Stimulated activated CD4-positive, alpha-beta T cell treated with anti-CD3 and anti-CD28 coated beads, Interleukin-4, amount 100 ng/mL, for 48 hours (primary cell): Measurements from ENCODE around the gene PVALB.
A peak's percentile ranks its signal among the peaks of the same experiment; 100 is the strongest.

Source experiments
- DNase-seq, 2 donors: peaks; one replicate each; pipeline ENCODE4 v3.0.0-alpha.2; 2020; ENCODE audit warnings: low read depth in 2 of 2

The PVALB gene, protein sequence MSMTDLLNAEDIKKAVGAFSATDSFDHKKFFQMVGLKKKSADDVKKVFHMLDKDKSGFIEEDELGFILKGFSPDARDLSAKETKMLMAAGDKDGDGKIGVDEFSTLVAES

DNA sequence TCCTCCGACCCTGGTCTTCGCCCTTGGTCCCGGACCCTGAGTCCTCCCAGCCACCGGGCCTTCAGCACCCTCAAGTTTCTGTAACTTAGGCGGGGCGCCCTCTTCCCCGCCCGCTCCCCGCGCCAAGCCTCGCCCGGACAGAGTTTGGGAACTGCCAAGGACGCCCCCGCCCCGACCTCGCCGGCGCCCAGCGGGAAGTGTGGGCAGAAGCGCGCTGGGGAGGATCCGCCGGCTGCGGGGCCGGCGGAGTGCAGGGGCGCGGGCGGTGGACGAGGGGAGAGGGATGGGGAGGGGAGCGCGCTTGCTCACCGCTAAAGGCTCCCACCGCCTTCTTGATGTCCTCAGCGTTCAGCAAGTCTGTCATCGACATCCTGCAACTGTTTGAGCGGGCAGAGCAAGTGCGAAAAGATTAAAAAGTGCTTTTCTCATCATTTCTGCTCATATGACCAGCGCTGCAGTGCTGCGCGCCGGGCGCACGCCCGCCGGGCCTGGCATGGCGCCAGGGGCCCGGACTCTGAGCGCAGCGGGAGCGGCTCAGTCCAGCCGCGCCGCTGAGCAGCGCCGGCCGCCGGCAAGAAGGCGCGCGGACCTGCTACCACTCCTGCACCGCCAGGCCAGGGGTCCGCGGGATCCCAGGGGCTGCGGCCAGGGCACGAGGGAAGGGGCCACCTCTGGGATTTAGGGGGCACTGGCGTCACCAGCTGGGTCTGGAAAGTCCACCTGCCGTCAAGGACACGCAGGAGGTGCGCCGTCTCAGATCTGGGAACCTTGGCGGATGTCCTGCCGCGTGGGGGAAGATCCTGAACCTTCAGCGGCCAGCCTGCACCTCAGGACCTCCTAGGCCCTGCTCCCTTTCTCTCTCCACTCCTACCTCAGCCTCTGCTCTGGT, at the start of gene PVALB:
PVALB (minus strand) TSS at position 400 of the 889 bp plus-strand sequence; CDS start at position 370, 30 bp downstream.
- DNase-seq, result no peak

DNA sequence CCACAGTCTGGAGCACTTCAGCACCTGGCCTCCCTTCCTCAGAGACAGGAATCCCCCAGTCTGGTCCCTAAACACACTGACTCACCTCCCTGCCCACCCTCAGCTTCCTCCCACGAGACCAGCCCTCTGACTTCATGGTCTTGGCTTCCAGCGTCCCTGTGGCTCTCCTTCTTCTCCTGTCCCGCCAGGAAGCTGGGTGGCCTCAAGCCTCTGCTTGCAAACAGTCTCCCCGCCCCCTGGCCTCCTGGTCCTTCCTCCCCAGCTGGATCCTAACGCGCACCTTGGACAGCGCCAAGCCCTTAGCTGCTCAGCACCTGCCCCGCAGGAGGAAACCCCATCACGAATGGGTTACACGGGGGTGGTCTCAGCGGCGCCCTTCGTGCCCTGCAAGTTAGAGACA, 48.5 kb upstream of the PVALB start:
- no peak for DNase-seq

DNA sequence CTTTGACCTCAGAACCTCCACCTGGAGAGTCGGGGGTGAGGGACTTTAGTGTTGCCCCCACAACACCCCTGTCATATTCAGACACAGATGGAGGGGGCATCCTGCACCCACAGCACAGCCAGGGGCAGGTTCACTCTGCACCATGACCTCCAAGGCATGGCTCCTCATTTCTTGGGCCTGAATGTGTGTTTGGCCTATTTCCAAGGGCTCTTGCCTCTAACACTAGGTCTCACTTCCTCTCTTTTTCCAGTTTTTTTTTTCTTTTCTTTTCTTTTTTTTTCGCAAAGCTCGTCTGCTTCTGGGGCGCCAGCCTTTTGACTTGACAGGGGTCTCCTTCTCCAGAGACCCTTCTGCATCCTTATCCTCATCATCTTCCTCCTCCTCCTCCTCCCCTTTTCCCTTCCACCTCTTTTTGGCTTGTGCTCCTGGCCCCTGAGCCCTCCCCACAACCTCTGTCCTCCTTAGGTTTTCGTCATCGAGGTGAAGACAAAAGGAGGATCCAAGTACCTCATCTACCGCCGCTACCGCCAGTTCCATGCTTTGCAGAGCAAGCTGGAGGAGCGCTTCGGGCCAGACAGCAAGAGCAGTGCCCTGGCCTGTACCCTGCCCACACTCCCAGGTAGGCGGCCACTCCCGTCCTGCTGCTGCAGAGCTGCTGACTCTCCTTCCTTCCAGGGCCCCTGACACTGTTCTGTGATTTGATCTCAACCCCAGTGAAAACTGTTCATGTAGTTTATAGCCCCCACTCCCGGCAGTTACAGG, 47.8 kb upstream of the PVALB start:
- DNase-seq, result no peak

DNA sequence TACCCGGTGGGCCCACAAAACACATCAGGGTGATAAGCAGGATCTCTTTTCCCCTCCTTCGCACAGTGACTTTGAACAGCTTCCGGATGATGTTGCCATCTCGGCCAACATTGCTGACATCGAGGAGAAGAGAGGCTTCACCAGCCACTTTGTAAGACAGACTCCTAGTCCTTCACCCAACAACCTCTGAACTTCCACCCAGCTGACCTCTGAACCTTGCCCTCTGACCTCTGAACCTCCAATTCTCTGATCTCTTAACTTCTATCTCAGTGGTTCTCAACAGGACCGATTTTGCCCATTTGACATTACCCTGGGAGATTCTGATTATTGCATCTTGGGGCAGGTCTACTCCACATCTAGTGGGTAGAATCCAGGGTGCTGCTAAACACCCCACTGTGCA, 47.1 kb upstream of the PVALB start:
- DNase-seq, result no peak

DNA sequence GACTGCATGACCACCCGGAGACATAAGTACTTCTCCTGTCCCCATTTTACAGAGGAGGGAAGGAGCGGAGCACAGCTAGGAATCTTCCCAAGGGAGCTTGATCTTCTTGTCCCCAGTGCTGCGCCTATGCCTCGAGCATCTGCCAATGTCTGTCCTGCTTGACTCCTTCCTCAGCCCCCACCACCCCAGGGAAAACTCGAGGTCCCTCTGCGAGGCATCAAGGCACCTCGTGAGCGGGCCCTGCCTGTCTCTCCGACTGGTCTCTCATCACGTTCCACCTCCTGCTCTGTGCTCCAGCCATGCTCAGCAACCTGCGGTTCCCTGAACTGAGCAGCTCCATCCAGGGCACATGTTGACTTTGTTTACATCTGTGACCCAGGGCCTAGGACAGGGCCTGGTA, 46.4 kb upstream of the PVALB start:
- DNase-seq, result no peak

DNA sequence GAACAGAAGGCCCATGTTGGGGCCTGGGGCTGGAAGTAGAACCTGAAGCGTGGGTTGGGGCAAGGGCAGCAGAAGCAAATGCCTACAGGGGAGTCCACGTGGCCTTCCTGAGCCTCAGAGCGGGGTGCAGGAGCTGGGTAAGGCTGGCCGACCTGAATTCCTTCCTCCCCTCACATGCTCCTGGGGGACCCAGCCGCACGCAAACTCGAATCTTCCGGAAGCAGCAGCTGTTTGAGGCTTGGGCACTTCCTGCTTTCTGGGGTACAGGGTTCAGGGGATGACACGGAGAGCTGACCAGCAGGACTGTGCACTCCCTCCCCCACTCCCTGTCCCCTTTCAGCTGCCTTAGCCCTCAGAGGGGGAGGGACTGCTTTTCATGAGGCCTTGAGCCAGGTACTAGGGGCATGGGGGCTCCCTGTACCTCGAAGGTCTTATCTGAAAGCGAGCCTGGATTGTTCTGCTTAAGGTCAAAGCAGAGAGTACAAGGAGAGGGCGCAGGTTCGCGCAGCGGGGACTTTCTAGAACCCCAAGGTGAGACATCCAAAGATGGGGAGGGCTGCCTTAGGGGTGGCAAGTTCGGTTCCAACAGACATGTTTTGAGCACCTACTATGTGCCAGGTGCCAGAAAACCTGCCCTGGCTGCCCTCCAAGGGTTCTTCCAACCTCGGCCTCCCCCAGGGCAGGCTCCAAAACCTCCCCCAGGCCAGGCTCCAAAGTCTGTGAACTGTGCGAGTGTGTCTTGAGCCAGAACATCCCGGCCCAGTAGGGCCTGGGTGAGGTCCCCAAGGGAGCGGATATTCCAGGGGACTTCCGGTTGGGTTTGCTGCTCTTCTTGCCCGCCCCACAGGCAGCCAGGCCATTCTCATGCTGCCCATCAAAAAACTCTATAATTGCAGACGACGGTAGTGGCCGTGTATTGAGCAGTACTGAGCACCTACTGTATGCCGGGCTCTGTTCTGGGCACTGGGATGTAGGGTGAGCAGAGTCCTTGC, 45.7 kb upstream of the PVALB start:
- no peak for DNase-seq

DNA sequence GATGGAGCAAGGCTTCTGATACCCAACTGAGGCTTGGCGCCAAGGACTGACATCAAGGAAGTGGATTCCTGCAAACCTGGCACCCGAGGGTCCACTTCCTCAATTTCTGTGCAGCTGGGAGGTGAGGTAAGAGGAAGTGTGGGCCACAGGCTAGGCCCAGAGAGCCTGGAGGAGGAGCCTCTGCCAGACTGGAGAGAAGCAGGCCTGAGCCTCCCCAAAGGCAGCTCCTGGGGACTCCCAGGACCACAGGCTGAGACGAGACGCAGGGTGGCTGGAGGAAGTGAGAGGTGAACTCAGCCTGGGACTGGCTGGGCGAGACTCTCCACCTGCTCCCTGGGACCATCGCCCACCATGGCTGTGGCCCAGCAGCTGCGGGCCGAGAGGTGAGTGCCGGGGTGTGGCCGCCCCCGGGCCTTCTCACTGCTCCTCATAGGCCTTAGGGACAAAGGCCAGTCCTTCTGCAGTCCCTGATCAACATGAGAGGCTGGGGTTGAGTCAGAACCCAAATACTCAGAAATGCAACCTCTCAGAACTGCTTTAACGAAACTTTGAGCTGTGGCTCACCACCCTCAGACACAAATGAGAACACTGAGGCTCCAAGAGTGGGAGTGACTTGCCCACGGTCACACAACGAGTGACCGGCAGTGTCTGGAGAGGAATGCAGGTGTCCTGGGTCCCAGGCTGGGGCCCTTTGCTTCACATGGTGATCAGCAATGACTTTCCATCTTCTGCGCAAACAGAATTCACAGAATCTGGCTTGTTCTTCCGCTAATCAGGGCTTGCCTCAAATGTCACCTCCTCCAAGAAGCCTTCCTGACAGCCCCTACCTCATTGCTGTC, 44.2 kb upstream of the PVALB start, which contains the start of gene NCF4:
NCF4 (plus strand) TSS at position 186 of the 839 bp plus-strand sequence; CDS start at position 352, 166 bp downstream.
- peak in 1 of 2 donors; percentile 32 for DNase-seq

DNA sequence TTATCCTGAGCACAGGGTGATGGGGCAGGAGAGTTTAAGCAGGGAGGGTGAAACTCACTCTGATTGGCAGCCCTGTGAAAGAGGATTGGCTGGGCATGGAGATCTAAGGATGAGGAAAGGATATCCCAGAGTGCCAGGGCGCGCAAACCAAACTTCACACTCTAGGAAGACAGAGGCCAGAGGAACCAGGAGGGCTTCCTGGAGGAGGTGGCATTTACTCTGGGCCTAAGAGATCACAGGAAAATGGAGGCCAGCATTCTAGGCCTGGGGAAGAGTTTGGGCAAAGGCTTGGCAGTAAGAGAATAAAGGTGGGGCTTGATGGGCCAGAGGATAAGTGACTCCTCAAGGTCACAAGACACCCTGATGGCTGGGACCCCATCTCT, 43.6 kb upstream of the PVALB start:
- no peak for DNase-seq

DNA sequence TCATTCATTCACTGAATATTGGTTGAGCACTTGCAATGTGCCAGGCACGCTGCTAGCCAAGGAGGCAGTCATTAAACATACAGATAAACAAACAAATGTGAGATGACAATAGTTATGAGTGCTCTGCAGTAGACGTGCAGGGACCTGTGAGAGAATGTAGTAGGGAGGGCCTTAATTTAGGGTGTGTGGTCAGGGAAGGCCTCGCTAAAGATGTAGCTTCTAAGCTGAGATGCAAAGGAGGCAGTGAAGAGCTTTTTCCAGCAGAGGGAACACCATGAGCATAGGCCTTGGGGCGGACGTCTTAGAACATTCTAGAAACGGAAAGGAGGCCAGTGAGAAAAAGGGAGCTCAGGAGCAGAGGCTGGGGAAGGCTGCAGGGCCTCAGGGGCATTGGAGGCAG, 43.2 kb upstream of the PVALB start:
- no peak for DNase-seq

DNA sequence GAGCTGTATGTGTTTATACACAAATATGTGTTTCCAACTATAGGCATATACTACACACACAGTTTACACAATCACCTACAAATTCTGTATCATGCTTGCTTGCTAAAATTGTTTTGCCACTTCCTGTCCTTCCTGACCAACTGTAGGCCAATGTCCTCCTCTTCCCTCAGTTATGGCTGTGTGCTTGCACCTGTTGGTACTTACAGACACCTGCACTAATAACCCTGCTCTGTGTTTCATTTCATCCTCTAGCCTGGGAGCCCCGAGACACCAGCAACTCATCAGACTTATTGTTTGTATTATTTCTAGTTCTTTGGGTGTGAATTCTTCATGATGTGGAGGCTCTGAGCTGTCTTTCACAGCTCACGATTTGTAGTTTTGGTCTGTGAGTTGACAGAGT, 42.1 kb upstream of the PVALB start:
- no peak for DNase-seq

DNA sequence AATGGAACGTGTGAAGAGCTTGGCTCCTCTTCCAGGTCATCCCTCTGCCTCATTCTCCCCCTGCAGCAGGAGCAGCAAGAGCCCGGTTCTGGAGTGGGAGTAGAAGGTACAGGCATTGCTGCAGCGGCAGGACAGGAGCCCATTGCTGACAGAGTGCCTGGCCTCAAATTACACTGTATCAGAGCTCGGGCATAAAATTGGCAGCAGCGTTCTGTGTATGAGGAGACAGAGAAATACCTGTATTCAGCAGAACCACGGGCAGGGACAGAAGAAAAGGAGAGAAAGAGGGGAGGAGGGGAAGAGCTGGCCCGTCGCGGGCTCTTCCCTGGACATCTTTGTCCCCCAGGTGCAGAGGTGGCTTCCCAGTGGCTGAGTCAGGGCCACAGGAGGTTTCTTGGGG, 41.3 kb upstream of the PVALB start:
- no peak for DNase-seq

DNA sequence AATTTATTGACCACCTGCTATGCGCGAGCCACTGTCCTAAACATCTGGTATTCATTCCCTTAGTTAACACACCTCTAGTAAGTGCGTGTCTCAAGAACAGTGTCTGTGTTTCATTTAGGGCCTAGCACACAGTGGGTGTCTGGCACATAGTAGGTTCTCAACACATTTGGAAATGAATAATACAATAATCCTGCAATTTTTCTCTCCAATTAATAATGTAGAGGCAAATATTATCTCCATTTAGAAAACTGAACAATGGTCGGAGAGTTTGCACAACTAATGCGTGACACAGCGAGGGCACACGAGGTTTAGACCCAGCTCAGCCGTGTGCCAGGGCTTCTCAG, 39.9 kb upstream of the PVALB start:
- DNase-seq, result no peak

DNA sequence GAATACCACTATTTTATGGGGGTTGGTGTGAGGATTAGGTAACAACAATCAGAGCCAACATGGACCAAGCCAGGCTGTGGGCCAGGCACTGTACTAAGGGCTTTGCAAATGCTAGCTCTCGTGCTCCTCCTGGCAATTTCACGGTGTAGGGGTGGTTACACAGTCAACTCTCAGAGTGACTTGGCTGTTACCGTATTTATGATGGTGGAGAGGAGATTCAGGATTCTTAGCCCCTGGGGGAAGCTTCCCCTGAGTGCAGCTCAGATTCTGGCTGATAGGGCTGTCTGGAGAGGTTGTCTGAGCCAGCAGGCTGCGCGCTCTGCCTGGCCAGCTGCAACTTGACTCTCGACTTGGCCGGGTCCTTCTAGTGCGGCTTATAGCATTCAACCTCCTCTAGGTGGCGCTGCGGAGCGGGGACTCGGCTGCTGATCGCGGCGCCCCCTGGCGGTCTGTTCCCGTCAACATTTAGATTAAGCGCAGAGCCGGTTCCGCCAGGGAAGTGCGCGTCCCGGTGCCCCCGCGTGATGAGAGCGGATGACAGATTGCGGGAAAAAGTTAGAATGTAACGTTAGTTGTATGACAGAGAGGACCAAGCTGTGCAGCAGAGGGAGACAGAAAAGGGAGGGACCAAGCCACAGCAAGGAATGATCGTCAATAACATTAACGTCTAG, 39.4 kb upstream of the PVALB start:
- peak; percentile 90 to 99 for DNase-seq

DNA sequence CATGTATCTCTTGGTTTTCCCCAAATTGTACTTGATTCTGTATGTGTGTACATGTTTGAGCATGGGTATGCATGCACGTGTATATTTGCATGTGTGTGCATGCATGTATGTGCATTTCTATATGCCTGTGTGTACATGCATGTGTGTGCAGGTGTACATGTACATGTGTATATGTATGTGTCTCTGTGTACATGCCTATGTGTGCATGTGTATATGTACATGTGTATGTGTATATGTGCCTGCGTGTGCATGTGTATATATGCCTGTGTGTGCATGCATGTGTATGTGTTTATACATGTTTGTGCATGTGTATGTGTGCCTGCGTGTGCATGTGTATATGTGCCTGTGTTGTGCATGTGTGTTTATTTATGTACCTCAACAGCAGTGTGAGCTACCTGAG, 38.6 kb upstream of the PVALB start:
- DNase-seq, result no peak

DNA sequence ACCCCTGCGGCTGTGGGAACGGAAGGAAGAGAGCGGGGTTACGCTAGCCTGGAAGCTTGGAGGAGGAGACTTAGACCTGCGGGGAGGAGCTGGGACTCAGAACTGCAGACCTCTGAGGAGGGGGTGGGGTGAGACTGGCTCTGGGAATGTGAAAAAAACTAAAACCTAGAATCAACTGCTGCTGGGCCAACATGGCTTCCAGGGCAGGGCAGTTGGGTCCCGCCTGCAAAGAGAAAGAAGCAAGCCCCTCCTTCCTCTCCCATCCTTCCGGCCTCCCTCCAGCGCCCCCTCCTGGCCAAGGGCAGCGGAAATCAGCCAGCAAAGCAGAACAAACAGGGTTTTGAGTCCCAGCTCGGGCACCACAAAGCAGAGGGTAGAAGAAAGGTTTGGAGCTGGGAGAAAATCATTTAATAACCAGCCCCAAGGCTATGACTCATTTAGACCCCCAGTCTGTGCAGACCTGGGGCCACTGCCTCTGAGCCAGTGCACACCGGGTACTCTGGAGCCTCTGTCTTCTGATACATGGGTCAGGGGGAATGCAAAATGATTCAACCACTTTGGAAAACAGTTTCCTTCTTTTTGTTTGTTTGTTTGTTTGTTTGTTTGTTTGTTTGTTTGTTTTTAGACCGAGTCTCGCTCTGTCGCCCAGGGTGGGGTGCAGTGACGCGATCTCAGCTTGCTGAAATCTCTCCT, 36.7 kb upstream of the PVALB start:
- peak; percentile 88 to 95 for DNase-seq

DNA sequence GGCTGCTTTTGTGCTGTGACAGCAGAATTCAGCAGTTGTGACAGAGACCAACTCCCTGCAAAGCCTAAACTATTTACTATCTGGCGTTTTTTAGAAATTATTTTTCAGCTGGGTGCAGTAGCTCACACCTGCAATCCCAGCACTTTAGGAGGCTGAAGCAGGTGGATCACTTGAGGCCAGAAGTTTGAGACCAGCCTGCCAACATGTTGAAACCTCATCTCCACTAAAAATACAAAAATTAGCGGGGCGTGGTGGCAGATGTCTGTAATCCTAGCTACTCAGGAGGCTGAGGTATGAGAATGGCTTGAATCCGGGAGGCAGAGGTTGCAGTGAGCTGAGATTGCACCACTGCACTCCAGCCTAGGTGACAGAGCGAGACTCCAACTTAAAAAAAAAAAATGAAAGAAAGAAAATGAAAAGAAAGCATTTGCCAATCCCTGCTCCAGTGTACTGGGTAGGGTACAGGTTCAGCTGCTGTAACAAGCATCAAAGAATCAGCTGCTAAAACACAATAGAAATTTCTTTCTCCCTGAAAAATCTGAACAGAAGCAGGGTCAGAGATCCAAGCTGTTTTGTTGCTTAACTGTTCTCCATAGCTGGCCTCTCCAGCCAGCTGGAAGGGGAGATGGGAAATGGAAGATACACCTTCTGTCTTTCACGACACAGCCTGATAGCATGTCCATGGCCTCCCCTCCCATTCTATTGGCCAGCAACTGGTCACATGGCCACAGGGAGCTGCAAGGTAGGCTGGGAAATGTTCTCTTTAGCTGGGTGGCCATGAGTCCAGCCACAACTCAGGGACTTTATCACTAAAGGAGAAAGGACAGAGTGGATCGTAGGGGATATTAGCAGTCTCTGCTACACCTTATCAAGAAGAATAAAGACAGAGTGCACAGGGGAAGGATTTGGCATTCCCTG, 35.5 kb upstream of the PVALB start:
- no peak for DNase-seq

DNA sequence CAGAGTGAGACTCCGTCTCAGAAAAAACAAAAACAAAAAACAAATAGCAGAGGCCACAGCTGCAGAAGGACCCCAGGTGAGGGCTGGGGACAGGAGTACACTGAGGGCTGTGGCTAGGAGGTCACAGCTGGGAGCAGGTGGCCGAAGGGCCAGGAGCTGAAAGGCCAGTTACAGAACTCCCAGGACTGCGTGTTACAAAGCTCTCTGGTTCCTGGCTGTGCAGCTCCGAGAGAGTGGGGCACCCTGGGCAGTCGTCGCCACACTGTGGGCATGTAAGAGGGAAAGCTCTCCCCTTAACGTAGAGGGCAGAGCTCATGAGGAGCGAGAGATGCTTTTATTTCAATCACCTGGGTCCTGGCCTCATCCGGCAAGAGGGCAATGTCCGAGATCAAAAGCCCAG, 33.8 kb upstream of the PVALB start:
- no peak for DNase-seq

DNA sequence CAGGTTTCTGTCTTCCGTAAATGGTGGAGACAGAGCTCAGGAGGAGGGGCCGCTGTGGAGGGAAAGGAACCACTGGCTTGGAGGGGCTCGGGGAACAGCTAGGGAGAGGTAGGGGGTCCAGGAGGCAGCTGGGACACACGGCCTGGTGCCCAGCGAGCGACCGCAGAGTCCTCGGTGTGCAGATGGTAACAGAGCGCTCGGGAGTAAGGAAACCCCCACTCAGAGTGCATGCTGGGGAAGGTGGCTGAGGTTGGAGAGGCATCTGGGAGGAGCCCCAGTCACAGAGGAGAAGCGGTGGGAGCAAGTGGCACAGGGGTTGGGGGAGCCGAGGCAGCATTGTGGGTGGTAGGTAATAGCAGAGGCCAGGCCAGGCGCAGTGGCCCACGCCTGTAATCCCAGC, 33.2 kb upstream of the PVALB start:
- DNase-seq, result no peak
